GM12878 (cell line): ENCODE measurements around the gene CHN2. TPM values are rescaled to one million over a fixed set of nuclear protein-coding genes. Genes with fewer than 3 reads are reported as not detected.

Experiments used
- ATAC-seq: fragments of 200-7000 bp; cut with Tn5 transposase; 3 replicates; pipeline ENCODE4 v1.9.1; 2020; ENCODE audit warnings: mild to moderate bottlenecking, moderate library complexity
- BruUV-seq: library from RNA; stranded (reverse); fragments of 400-500 nt; replicated peaks from 2 replicates; lab custom pipeline; 2021; lab: Mats Ljungman, UMichigan
- CTCF ChIA-PET: fragments of 300-600 bp; sonication (Branson Sonifier 250); formaldehyde crosslinking; extraction: SDS; loops from one replicate; lab custom pipeline; 2021; ENCODE audit warnings: inconsistent platforms; lab: Yijun Ruan, JAX
- POLR2A ChIA-PET: fragments of 350-600 bp; formaldehyde crosslinking; extraction: SDS; loops from one replicate; lab custom pipeline; 2021; ENCODE audit warnings: inconsistent platforms; lab: Charles Lee
- RAD21 ChIA-PET: fragments of 300-600 bp; sonication (Branson Sonifier 250); formaldehyde crosslinking; loops from one replicate; lab custom pipeline; 2023; ENCODE audit warnings: antibody characterized with exemption; ENCODE audit not compliant: unreplicated experiment; lab: Charles Lee
- SMC1A ChIA-PET: fragments of 300-600 bp; sonication (Branson Sonifier 250); formaldehyde crosslinking; loops from one replicate; lab custom pipeline; 2023; ENCODE audit not compliant: unreplicated experiment, uncharacterized antibody; lab: Charles Lee
- DNase-seq: peaks from one replicate; pipeline ENCODE4 v3.0.0-alpha.2; 2011; ENCODE audit warnings: low read depth, low spot score
- FAIRE-seq: peaks from 3 replicates; lab custom pipeline; 2011; peaks lifted over from hg19 to GRCh38; lab: Jason Lieb, UNC
- H2AFZ ChIP-seq: 2 replicates; pipeline ENCODE4 v1.6.0; 2011; ENCODE audit warnings: low read depth, low read length, control low read depth; ENCODE audit not compliant: control insufficient read depth
- H3K27ac ChIP-seq: 2 replicates; pipeline ENCODE4 v1.5.1; 2011; ENCODE audit warnings: control low read depth; ENCODE audit not compliant: control insufficient read depth, insufficient read depth
- H3K27me3 ChIP-seq, 2 experiments: replicated peaks in 1 of 2; 2 replicates each; pipeline versions ENCODE4 v1.6.0 to v1.6.1; 2011; ENCODE audit warnings: low read length in 1 of 2; ENCODE audit not compliant: control insufficient read depth in 2 of 2, insufficient read depth in 2 of 2
- H3K36me3 ChIP-seq, 2 experiments: 2 replicates each; pipeline ENCODE4 v1.5.1; 2011; ENCODE audit warnings: low read length in 1 of 2; ENCODE audit not compliant: control insufficient read depth in 2 of 2, insufficient read depth in 2 of 2
- H3K4me1 ChIP-seq: 2 replicates; pipeline ENCODE4 v1.6.1; 2011; ENCODE audit warnings: mild to moderate bottlenecking, low read length, moderate library complexity, mixed read lengths; ENCODE audit not compliant: control insufficient read depth, insufficient read depth
- H3K4me2 ChIP-seq: 2 replicates; pipeline ENCODE4 v1.6.0; 2011; ENCODE audit warnings: control low read depth; ENCODE audit not compliant: control insufficient read depth, insufficient read depth
- H3K4me3 ChIP-seq: fragments of 200-600 bp; sonication (generic); 2 replicates; pipeline ENCODE4 v1.5.1; 2016
- H3K79me2 ChIP-seq: 2 replicates; pipeline ENCODE4 v1.6.0; 2011; ENCODE audit warnings: low read length; ENCODE audit not compliant: control insufficient read depth, insufficient read depth
- H3K9ac ChIP-seq: 2 replicates; pipeline ENCODE4 v1.8.0; 2011; ENCODE audit warnings: low read length, control low read depth, mixed read lengths; ENCODE audit not compliant: control insufficient read depth, insufficient read depth
- H3K9me3 ChIP-seq: replicated peaks from 3 replicates; pipeline ENCODE4 v1.5.1; 2011; ENCODE audit warnings: mild to moderate bottlenecking, low read length; ENCODE audit not compliant: control insufficient read depth, insufficient read depth
- H4K20me1 ChIP-seq: 2 replicates; pipeline ENCODE4 v1.6.0; 2011; ENCODE audit not compliant: control insufficient read depth, insufficient read depth
- CEBPB ChIP-seq, 2 experiments: fragments of 150-350 bp in 1 of 2; IDR thresholded peaks; 2 replicates each; pipeline ENCODE4 v1.6.1; 2012 to 2014; ENCODE audit warnings: low read depth in 2 of 2, low read length in 2 of 2, borderline replicate concordance in 1 of 2, inconsistent platforms in 1 of 2
- CTCF ChIP-seq, 3 experiments: IDR thresholded peaks in 2 of 3; conservative IDR thresholded peaks in 1 of 3; 2 replicates each; pipeline ENCODE4 v1.5.1; 2011; ENCODE audit warnings: low read depth in 3 of 3, low read length in 3 of 3, mild to moderate bottlenecking in 3 of 3, control low read depth in 2 of 3, moderate library complexity in 2 of 3, inconsistent platforms in 1 of 3, mixed read lengths in 1 of 3; ENCODE audit not compliant: control insufficient read depth in 2 of 3, insufficient read depth in 1 of 3; ENCODE audit errors: extremely low read depth in 1 of 3
- CUX1 ChIP-seq: IDR thresholded peaks from 2 replicates; pipeline ENCODE4 v1.6.1; 2012; ENCODE audit warnings: improper control_type of control experiment, low read depth, low read length; ENCODE audit not compliant: insufficient replicate concordance
- ESRRA ChIP-seq: IDR thresholded peaks from 2 replicates; pipeline ENCODE4 v1.6.1; 2012; ENCODE audit warnings: mild to moderate bottlenecking, low read length, improper control_type of control experiment
- GABPA ChIP-seq: IDR thresholded peaks from 2 replicates; pipeline ENCODE4 v1.6.1; 2014; ENCODE audit warnings: antibody characterized with exemption, low read depth, mild to moderate bottlenecking, inconsistent platforms
- IRF4 ChIP-seq: IDR thresholded peaks from 2 replicates; pipeline ENCODE4 v1.6.1; 2011; ENCODE audit warnings: low read depth, low read length
- JUND ChIP-seq: IDR thresholded peaks from 2 replicates; pipeline ENCODE4 v1.6.1; 2012; ENCODE audit warnings: low read depth, mild to moderate bottlenecking, low read length, improper control_type of control experiment, moderate library complexity
- MYB ChIP-seq: fragments of 150-350 bp; IDR thresholded peaks from 2 replicates; pipeline ENCODE4 v1.6.1; 2014; ENCODE audit warnings: mild to moderate bottlenecking, low read depth, low read length, borderline replicate concordance
- NFIC ChIP-seq: IDR thresholded peaks from 2 replicates; pipeline ENCODE4 v1.6.1; 2012; ENCODE audit warnings: low read depth, mild to moderate bottlenecking, inconsistent platforms, low read length, moderate library complexity
- PAX8 ChIP-seq: fragments of 450-650 bp; IDR thresholded peaks from 2 replicates; pipeline ENCODE4 v1.6.1; 2017; ENCODE audit warnings: mild to moderate bottlenecking, moderate library complexity
- PKNOX1 ChIP-seq: fragments of 450-650 bp; IDR thresholded peaks from 2 replicates; pipeline ENCODE4 v1.6.1; 2016; ENCODE audit warnings: mild to moderate bottlenecking
- RB1 ChIP-seq: fragments of 450-650 bp; formaldehyde crosslinking; IDR thresholded peaks from 2 replicates; pipeline ENCODE4 v1.6.1; 2017; ENCODE audit warnings: mild to moderate bottlenecking, borderline replicate concordance
- TCF3 ChIP-seq: IDR thresholded peaks from 2 replicates; pipeline ENCODE4 v1.6.1; 2012; ENCODE audit warnings: low read depth, mild to moderate bottlenecking, low read length, borderline replicate concordance; ENCODE audit not compliant: insufficient read depth
- USF2 ChIP-seq: IDR thresholded peaks from 2 replicates; pipeline ENCODE4 v1.6.1; 2011; ENCODE audit warnings: low read depth, low read length, improper control_type of control experiment, borderline replicate concordance
- WGBS: methylation state at CpG from one replicate; pipeline ENCODE4 v1.1.6; 2016; ENCODE audit warnings: low lambda C conversion rate; ENCODE audit not compliant: insufficient replicate concordance, insufficient coverage; ENCODE audit errors: missing lambda C conversion rate; 5-methylcytosine and 5-hydroxymethylcytosine counted together
- in situ Hi-C: fragments of 300-500 bp; cut with MboI; formaldehyde crosslinking; loops from 9 replicates; pipeline ENCODE4 v1.14.3; 2018; ENCODE audit warnings: mixed read lengths
- intact Hi-C: fragments of 100-400 bp; cut with micrococcal nuclease; formaldehyde crosslinking; loops from one replicate; pipeline ENCODE4 v1.14.2; 2022; ENCODE audit not compliant: unreplicated experiment
- polyA plus RNA-seq, 11 experiments: library from polyadenylated mRNA; depleted of rRNA in 4 of 11; unstranded in 6 of 11; stranded (reverse) in 5 of 11; fragments of >200 nt; fragmentation: Nextera tagmentation in 4 of 11; fragmentation: Illumina TruSeq in 1 of 11; extraction: Ambion mirVana in 4 of 11; extraction: Trizol in 1 of 11; gene quantifications; 1 replicate in 1 of 11; 2 replicates in 10 of 11; pipeline versions ENCODE4 v1.2.1 to v1.2.3, GENCODE V29; 2011 to 2016; ENCODE audit warnings: inconsistent platforms in 2 of 11, missing spikeins in 2 of 11, low read depth in 1 of 11
- total RNA-seq, 4 experiments: library from RNA; depleted of rRNA in 3 of 4; stranded (reverse); fragments of >200 nt in 3 of 4; fragmentation: Illumina TruSeq in 1 of 4; extraction: Trizol in 1 of 4; gene quantifications; 2 replicates each; pipeline versions ENCODE4 v1.2.1 to v1.2.3, GENCODE V29; 2013 to 2021

Gene CHN2
- total and polyA plus RNA-seq, 10 of the 15 experiments (the other 5 are each of a cell fraction or from before 2014, with no cell fraction given), result 0.11 to 3.8 (median 0.37) TPM; not detected in 2

- ChIA-PET SMC1A (no interaction called here), RAD21 (interaction anchor here (1.7 kb wide), 1 partner anchor 12 kb away, joined by 3 read pairs; no protein-coding TSS in a partner anchor), POLR2A (no interaction called here), CTCF (interaction anchor here (1.3 to 2.2 kb wide), 2 partner anchors 10 to 13 kb away, joined by 3 to 7 read pairs; no protein-coding TSS in a partner anchor)
- Histone ChIP-seq H3K4me2 (no peak overlapping the region), H3K4me1 (no peaks in the 10 kb centered on the region), H3K27ac (no peak overlapping the region), H3K9ac (no peak overlapping the region), H3K27me3 (no peaks in the 10 kb centered on the region), H3K79me2 (no peaks in the 10 kb centered on the region), H3K4me3 (no peak overlapping the region), H3K36me3 (no peaks in the 10 kb centered on the region), H2AFZ (no peak overlapping the region), H3K9me3 (no peaks in the 10 kb centered on the region), H4K20me1 (no peaks in the 10 kb centered on the region)
- in situ Hi-C loops (no loop called here), intact Hi-C loops (no loop called here)
- DNase-seq (no peak), FAIRE-seq (no peak), ATAC-seq (no peak)
- 41% methylated on average over 9 of the region's 9 CpGs for WGBS
- BruUV-seq, result no TSS peak
- TF ChIP-seq PKNOX1 (no peak), GABPA (no peak), CEBPB (IDR thresholded peaks at IDR 0.05; ENCODE audit: borderline replicate concordance in 1 of 2, low read depth in 2 of 2, low read length in 2 of 2) (no peak), IRF4 (no peak), USF2 (no peak), ESRRA (no peak), JUND (no peak), RB1 (no peak), TCF3 (no peak), PAX8 (no peak), MYB (no peak), CTCF (IDR thresholded peaks at IDR 0.05 in 2 of 3, conservative IDR thresholded peaks at IDR 0.05 in 1 of 3; ENCODE audit: control insufficient read depth in 2 of 3, extremely low read depth in 1 of 3, insufficient read depth in 1 of 3, low read depth in 3 of 3, low read length in 3 of 3) (no peak), CUX1 (no peak), NFIC (no peak)
These were observed 16.5 kb upstream of the CHN2 start for GRCh38 chr7:29177963-29178600.
